ENCODE results near the gene ATP2A2.

Gene ATP2A2

GRCh38 chr12:110244372-110244771 is 36.7 kb upstream of the ATP2A2 start:
- H3K4me3 ChIP-seq (ENCODE audit: low read depth, low read length): no peak overlapping the region
- DNase-seq (ENCODE audit: low read depth): no peak
- TF ChIP-seq, protein P1, sequence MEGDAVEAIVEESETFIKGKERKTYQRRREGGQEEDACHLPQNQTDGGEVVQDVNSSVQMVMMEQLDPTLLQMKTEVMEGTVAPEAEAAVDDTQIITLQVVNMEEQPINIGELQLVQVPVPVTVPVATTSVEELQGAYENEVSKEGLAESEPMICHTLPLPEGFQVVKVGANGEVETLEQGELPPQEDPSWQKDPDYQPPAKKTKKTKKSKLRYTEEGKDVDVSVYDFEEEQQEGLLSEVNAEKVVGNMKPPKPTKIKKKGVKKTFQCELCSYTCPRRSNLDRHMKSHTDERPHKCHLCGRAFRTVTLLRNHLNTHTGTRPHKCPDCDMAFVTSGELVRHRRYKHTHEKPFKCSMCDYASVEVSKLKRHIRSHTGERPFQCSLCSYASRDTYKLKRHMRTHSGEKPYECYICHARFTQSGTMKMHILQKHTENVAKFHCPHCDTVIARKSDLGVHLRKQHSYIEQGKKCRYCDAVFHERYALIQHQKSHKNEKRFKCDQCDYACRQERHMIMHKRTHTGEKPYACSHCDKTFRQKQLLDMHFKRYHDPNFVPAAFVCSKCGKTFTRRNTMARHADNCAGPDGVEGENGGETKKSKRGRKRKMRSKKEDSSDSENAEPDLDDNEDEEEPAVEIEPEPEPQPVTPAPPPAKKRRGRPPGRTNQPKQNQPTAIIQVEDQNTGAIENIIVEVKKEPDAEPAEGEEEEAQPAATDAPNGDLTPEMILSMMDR (conservative IDR thresholded peaks at IDR 0.05; ENCODE audit: low read depth, low read length): no peak

DNA sequence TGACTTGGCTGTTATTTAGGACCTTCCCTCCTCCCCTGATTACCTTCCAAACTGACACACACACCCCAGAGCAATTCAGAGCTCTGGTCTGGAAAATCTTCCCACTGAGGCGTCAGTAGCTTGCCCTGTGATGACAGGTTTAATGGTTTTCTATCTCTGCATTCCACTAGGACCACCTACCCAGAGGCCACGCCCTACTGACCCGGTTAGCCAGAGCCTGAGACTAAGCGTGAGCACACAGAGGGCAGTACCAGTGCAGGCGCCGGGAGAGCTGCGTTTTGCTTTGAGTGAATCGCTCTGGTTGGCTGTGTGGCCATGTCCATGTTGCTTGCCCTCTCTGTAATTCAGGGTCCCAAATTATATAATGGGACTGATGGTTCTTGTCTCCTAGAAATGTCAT is 36.2 kb upstream of the ATP2A2 start:
- TF ChIP-seq, protein P1 (conservative IDR thresholded peaks at IDR 0.05; ENCODE audit: low read depth, low read length): no peak
- no peak for DNase-seq (ENCODE audit: low read depth)
- H3K4me3 ChIP-seq (ENCODE audit: low read depth, low read length): no peak overlapping the region

DNA sequence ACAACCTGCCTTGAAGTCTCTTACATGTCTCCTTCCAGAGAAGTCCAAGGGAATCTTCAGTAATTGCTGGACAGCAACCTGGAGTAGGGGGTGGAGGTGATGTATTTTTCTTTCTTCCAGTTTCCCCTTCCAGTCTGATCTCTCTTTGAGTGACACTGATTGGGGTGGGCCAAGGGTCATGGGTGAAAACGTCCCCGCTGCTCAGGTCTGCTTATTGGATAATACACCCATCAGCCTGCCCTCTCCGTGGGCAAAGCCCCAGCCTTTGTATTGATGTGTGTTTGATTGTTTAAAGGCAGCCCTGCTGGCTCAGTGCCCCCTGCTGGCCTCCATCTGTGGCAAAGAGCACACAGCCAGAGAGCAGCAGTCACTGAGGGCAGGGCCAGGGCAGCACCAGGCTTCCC is 35.7 kb upstream of the ATP2A2 start:
- no peak for DNase-seq (ENCODE audit: low read depth)
- TF ChIP-seq, protein P1 (conservative IDR thresholded peaks at IDR 0.05; ENCODE audit: low read depth, low read length): peak; percentile 60
- no peak overlapping the region for H3K4me3 ChIP-seq (ENCODE audit: low read depth, low read length)

DNA sequence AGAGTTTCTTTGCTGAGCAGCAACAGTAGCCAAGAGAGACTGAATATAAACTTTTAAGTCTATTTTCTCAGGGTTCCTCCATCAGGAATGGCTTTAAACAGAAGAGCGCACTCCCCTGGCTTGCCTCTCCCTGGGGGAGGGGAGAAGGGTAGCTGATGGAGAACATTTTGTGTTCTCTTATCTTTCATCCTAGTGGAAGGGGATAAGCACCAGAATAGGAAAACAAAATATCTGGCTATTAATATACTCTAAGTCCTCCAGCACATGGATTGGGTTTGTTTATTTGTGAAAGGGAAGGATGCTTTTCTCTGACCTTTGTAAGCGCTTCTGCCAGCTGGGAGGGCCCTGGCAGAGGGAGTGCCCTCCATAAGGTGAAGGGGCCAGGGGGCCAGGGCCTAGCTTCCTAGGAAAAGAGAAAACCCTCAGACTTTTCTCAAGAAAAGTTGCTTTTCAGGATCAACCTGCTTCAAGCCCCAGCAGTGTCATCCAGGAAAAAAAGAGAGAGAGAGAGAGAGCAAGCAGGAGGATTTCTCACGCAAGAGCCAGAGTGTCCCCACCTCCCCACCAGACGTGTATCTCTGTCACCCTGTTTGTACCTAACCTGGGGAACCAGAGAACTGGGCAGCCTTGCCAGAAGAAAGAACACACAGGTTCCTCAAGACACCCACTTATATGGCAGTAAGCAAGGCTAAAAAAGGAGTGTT is 34.3 kb upstream of the ATP2A2 start:
- DNase-seq (ENCODE audit: low read depth): no peak
- H3K4me3 ChIP-seq (ENCODE audit: low read depth, low read length): no peak overlapping the region
- TF ChIP-seq, protein P1 (conservative IDR thresholded peaks at IDR 0.05; ENCODE audit: low read depth, low read length): no peak

- no peak overlapping the region for H3K4me3 ChIP-seq (ENCODE audit: low read depth, low read length)
- TF ChIP-seq, protein P1 (conservative IDR thresholded peaks at IDR 0.05; ENCODE audit: low read depth, low read length): no peak
Measured at GRCh38 chr12:110247340-110248095, 33.5 kb upstream of the ATP2A2 start.

GRCh38 chr12:110248096-110248447 is 33.0 kb upstream of the ATP2A2 start:
- TF ChIP-seq, protein P1 (conservative IDR thresholded peaks at IDR 0.05; ENCODE audit: low read depth, low read length): no peak
- DNase-seq (ENCODE audit: low read depth): no peak
- no peak overlapping the region for H3K4me3 ChIP-seq (ENCODE audit: low read depth, low read length)

More at GRCh38 chr12:110247340-110248095, 33.5 kb upstream of the ATP2A2 start:
- peak; percentile 45 for DNase-seq (ENCODE audit: low read depth)

Measured in choroid plexus epithelial cell (primary cell).